ENCODE data around the gene CRCP. TPM values are rescaled to one million over a fixed set of nuclear protein-coding genes. Genes with fewer than 3 reads are reported as not detected.
"Not testable (repeated sequence)": the region's sequence is repeated elsewhere in the genome, so short reads cannot be mapped to it uniquely, and the experiment has no call there.

The CRCP gene
- total RNA-seq, 1 donor from 2014 or later, result 27.0 TPM

DNA sequence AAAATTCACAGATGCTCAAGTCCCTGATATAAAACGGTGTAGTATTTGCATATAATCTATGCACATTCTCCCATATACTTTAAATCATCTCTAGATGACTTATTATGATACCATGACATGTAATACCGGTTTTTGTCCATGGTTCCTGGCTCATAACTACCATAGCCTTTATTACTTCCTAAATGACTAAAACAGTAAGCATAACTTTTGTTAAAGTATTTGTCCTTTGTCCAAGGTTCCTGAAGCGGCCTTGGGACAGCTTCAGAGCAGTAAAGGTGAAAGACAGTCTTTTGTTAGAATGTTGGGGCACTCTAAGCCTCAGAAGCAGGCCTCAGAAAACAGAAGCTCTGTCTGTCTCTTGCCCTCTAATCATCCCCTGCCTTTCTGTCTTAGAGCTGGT lies 4.0 kb downstream of the CRCP start:
- Mint-ChIP-seq H3K9me3 (no peaks in the 10 kb centered on the region), H3K4me1 (peaks cover 23% of the 10 kb centered on the region), H3K4me3 (no peak overlapping the region), H3K36me3 (no peaks in the 10 kb centered on the region), H3K27me3 (ENCODE audit: low read depth) (no peaks in the 10 kb centered on the region), H3K27ac (no peak overlapping the region)
- TF ChIP-seq, protein P1, sequence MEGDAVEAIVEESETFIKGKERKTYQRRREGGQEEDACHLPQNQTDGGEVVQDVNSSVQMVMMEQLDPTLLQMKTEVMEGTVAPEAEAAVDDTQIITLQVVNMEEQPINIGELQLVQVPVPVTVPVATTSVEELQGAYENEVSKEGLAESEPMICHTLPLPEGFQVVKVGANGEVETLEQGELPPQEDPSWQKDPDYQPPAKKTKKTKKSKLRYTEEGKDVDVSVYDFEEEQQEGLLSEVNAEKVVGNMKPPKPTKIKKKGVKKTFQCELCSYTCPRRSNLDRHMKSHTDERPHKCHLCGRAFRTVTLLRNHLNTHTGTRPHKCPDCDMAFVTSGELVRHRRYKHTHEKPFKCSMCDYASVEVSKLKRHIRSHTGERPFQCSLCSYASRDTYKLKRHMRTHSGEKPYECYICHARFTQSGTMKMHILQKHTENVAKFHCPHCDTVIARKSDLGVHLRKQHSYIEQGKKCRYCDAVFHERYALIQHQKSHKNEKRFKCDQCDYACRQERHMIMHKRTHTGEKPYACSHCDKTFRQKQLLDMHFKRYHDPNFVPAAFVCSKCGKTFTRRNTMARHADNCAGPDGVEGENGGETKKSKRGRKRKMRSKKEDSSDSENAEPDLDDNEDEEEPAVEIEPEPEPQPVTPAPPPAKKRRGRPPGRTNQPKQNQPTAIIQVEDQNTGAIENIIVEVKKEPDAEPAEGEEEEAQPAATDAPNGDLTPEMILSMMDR (IDR thresholded peaks at IDR 0.05; ENCODE audit: unreplicated experiment), result no peak
- DNase-seq (ENCODE audit: low spot score in 2 of 2, unreplicated experiment in 2 of 2), result no peak

DNA sequence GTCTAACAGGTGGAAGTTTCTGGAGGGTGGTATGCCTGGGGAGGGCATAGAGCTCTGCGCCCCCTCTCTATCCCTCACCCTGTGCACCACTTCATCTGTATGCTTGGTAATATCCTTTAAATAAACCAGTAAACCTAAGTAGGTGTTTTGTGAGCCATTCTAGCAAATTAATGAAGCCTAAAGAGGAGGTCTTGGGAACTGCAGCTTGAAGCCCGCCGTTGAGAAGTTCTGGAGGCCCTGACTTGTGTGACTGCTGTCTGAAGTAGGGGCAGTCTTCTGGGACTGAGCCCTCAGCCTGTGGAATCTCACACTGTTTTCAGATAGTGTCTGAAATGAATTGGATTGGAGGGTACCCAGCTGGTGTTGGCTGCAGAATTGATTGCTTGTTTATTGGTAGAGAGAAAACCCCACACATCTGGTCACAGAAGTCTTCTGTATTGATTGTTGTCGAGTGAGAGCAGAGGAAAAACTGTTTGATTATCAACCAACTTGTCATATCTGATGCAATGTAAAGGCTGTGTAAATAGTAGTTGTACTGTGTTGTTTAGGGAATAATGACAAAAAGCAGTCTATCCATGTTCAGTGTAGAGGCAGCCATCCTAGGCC lies 4.7 kb downstream of the CRCP start:
- H3K27ac Mint-ChIP-seq, result no peak overlapping the region

GRCh38 chr7:66123175-66123528 lies 8.5 kb downstream of the CRCP start:
- H3K27ac Mint-ChIP-seq, result no peak overlapping the region
- H3K36me3 Mint-ChIP-seq, result no peaks in the 10 kb centered on the region
- H3K4me1 Mint-ChIP-seq, result peaks cover 14% of the 10 kb centered on the region
- no peaks in the 10 kb centered on the region for H3K27me3 Mint-ChIP-seq (ENCODE audit: low read depth)
- no peak for DNase-seq (ENCODE audit: low spot score in 2 of 2, unreplicated experiment in 2 of 2)
- H3K9me3 Mint-ChIP-seq, result no peaks in the 10 kb centered on the region
- TF ChIP-seq, protein P1 (IDR thresholded peaks at IDR 0.05; ENCODE audit: unreplicated experiment), result no peak
- H3K4me3 Mint-ChIP-seq, result no peak overlapping the region

More for the DNA sequence above, 4.7 kb downstream of the CRCP start:
- Mint-ChIP-seq H3K4me3 (no peak overlapping the region), H3K36me3 (no peaks in the 10 kb centered on the region), H3K4me1 (peaks cover 23% of the 10 kb centered on the region), H3K27me3 (ENCODE audit: low read depth) (no peaks in the 10 kb centered on the region), H3K9me3 (no peaks in the 10 kb centered on the region)
- DNase-seq (ENCODE audit: low spot score in 2 of 2, unreplicated experiment in 2 of 2), result no peak
- TF ChIP-seq, protein P1 (IDR thresholded peaks at IDR 0.05; ENCODE audit: unreplicated experiment), result no peak

- Mint-ChIP-seq H3K27ac (peak overlapping the region; percentile 83), H3K4me1 (peaks cover 14% of the 10 kb centered on the region)
- DNase-seq (ENCODE audit: low spot score in 2 of 2, unreplicated experiment in 2 of 2); H3K4me3 Mint-ChIP-seq; H3K9me3 Mint-ChIP-seq; H3K36me3 Mint-ChIP-seq; H3K27me3 Mint-ChIP-seq (ENCODE audit: low read depth): not testable (repeated sequence)
Observed at GRCh38 chr7:66124569-66124861, 9.9 kb downstream of the CRCP start.

DNA sequence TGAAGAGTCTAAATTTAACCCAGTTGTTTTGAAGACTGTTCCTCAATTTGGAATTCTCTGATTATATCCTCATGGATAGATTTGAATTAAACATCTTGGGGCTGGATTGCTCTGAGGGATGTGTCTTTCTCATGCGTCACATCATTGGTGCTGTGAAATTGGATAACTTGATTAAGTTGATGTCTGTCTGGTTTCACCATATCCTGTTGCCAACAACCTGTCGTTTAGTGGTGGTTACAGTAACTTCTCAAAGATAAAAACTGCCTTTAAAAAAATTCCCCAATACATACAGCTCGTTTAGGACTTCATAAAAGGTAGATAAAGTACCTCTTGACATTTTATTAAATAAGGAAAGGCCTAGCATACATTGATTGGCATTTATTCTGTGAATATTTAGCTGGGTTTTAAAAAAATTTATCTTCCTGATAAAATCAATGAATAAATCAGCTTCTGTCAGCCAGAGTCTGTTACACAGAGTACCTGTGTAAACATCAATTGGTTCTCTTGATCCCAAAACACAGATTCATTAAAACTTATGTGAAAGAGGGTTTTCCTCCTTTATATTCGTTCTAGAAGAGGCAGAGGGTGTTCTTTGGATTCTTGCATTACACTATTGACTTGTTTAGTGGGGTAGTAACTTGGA lies 10.5 kb downstream of the CRCP start:
- H3K36me3 Mint-ChIP-seq, result no peaks in the 10 kb centered on the region
- H3K4me3 Mint-ChIP-seq, result no peak overlapping the region
- H3K4me1 Mint-ChIP-seq, result peaks cover 14% of the 10 kb centered on the region
- DNase-seq (ENCODE audit: low spot score in 2 of 2, unreplicated experiment in 2 of 2), result no peak
- TF ChIP-seq, protein P1 (IDR thresholded peaks at IDR 0.05; ENCODE audit: unreplicated experiment), result no peak
- H3K27ac Mint-ChIP-seq, result peak overlapping the region; percentile 64
- no peaks in the 10 kb centered on the region for H3K27me3 Mint-ChIP-seq (ENCODE audit: low read depth)
- no peaks in the 10 kb centered on the region for H3K9me3 Mint-ChIP-seq

- H3K36me3 Mint-ChIP-seq; DNase-seq (ENCODE audit: low spot score in 2 of 2, unreplicated experiment in 2 of 2); H3K27ac Mint-ChIP-seq; H3K9me3 Mint-ChIP-seq; H3K4me3 Mint-ChIP-seq; H3K27me3 Mint-ChIP-seq (ENCODE audit: low read depth): not testable (repeated sequence)
- H3K4me1 Mint-ChIP-seq, result peaks cover 14% of the 10 kb centered on the region
Observed at GRCh38 chr7:66125781-66126352, 11.2 kb downstream of the CRCP start.

DNA sequence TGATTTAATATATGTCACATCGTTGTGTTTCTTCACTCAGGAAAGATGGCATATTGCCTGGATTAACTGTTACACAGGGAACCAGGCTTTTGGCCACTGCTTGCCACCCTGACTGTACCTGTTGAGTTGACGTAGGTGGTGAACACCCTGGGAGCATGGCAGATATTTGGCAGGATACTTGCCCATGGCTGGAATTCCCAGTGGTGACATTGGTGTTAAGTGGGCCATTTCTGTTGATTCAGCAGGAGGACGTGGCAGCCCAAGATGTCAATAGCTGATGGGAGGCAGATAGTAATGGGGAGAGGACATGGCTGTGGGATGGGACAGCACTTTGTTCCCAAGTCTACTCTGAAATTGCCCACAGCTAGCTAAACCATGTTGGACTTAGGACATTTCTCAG lies 12.5 kb downstream of the CRCP start:
- not testable (repeated sequence) for DNase-seq (ENCODE audit: low spot score in 2 of 2, unreplicated experiment in 2 of 2); H3K9me3 Mint-ChIP-seq; H3K4me3 Mint-ChIP-seq; H3K27me3 Mint-ChIP-seq (ENCODE audit: low read depth); H3K27ac Mint-ChIP-seq
- H3K36me3 Mint-ChIP-seq, result peaks cover 11% of the 10 kb centered on the region
- peaks cover 14% of the 10 kb centered on the region for H3K4me1 Mint-ChIP-seq
